ENCODE data around the gene ORM1. TPM values are rescaled to one million over a fixed set of nuclear protein-coding genes. Genes with fewer than 3 reads are reported as not detected.

The ORM1 gene
- total and polyA plus RNA-seq, 2 donors (not counting 1 experiment from before 2014, with no cell fraction given): not detected

DNA sequence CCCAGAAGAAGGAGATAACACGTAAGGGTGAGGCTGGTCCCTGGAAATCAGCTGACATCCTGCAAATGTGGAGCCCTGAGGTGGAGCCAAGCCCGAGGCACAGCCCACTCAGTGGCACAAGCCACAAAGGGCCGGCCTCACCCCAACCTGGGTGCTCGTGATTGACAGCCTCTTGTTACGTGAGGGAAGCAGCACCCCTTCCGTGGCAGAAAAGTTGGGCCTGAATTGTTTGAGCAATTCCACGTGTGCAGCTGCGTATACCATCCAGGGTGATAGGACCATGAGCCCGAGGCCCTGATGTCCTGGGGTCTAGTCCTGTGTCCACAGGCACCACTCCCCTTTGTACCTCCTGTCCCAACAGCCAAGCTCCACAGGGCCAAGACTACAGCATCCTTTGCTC lies 11.6 kb downstream of the ORM1 start:
- DNase-seq (ENCODE audit: low read depth in 2 of 2): no peak
- Histone ChIP-seq H3K27me3 (ENCODE audit: control insufficient read depth, insufficient read depth, low read length) (no peaks in the 10 kb centered on the region), H3K4me1 (ENCODE audit: control insufficient read depth, extremely low read depth, insufficient read depth, low read length) (no peaks in the 10 kb centered on the region), H3K79me2 (ENCODE audit: control insufficient read depth, insufficient read depth, low read length) (no peaks in the 10 kb centered on the region), H3K36me3 (ENCODE audit: control insufficient read depth, insufficient read depth, low read length) (peaks cover 9% of the 10 kb centered on the region), H3K4me3 (replicated peaks in 1 of 4; ENCODE audit: control extremely low read depth in 1 of 4, insufficient read depth in 1 of 4, low read depth in 3 of 4, low read length in 4 of 4) (no peak overlapping the region), H3K9me3 (ENCODE audit: control insufficient read depth, insufficient read depth, low read depth, low read length) (no peaks in the 10 kb centered on the region), H2AFZ (ENCODE audit: low read length) (no peak overlapping the region), H3K4me2 (ENCODE audit: extremely low read depth, insufficient read depth, low read length) (no peak overlapping the region), H4K20me1 (ENCODE audit: control insufficient read depth, extremely low read depth, insufficient read depth, low read length) (no peaks in the 10 kb centered on the region), H3K9ac (ENCODE audit: insufficient read depth, low read length) (no peak overlapping the region), H3K27ac (ENCODE audit: insufficient read depth, low read length) (no peak overlapping the region)
- no peak for TF ChIP-seq EZH2 (IDR thresholded peaks at IDR 0.05; ENCODE audit: low read length, missing control alignments)
- TF ChIP-seq, protein P1, sequence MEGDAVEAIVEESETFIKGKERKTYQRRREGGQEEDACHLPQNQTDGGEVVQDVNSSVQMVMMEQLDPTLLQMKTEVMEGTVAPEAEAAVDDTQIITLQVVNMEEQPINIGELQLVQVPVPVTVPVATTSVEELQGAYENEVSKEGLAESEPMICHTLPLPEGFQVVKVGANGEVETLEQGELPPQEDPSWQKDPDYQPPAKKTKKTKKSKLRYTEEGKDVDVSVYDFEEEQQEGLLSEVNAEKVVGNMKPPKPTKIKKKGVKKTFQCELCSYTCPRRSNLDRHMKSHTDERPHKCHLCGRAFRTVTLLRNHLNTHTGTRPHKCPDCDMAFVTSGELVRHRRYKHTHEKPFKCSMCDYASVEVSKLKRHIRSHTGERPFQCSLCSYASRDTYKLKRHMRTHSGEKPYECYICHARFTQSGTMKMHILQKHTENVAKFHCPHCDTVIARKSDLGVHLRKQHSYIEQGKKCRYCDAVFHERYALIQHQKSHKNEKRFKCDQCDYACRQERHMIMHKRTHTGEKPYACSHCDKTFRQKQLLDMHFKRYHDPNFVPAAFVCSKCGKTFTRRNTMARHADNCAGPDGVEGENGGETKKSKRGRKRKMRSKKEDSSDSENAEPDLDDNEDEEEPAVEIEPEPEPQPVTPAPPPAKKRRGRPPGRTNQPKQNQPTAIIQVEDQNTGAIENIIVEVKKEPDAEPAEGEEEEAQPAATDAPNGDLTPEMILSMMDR (conservative IDR thresholded peaks at IDR 0.05 in 1 of 2, IDR thresholded peaks at IDR 0.05 in 1 of 2; ENCODE audit: low read depth in 1 of 2, low read length in 2 of 2): no peak

DNA sequence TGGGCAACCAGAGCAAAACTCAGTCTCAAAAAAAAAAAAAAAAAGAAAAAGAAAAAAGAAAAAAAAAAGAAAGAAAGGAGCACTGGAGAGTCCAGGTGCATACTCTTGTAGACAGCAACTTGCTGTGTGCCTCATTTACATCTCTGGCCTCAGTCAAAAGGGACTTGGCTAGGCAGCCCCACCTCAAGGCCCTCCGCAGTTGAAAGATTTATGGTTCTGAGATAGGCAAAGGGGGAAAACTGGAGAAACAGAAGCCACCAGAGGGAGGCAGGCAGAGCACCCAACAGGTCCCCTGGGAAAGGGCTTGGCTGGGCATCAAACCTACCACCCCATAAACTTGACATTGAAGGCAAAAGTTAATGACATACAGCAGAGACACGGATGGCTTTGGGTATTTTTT lies 12.8 kb downstream of the ORM1 start:
- no peak for DNase-seq (ENCODE audit: low read depth in 2 of 2)
- no peak overlapping the region for H3K4me3 ChIP-seq (replicated peaks in 1 of 4; ENCODE audit: control extremely low read depth in 1 of 4, insufficient read depth in 1 of 4, low read depth in 3 of 4, low read length in 4 of 4)
- H3K9me3 ChIP-seq (ENCODE audit: control insufficient read depth, insufficient read depth, low read depth, low read length): no peaks in the 10 kb centered on the region
- H3K4me2 ChIP-seq (ENCODE audit: extremely low read depth, insufficient read depth, low read length): no peak overlapping the region
- no peak for TF ChIP-seq EZH2 (IDR thresholded peaks at IDR 0.05; ENCODE audit: low read length, missing control alignments)
- TF ChIP-seq, protein P1 (conservative IDR thresholded peaks at IDR 0.05 in 1 of 2, IDR thresholded peaks at IDR 0.05 in 1 of 2; ENCODE audit: low read depth in 1 of 2, low read length in 2 of 2): no peak
- no peaks in the 10 kb centered on the region for H3K27me3 ChIP-seq (ENCODE audit: control insufficient read depth, insufficient read depth, low read length)
- no peak overlapping the region for H3K27ac ChIP-seq (ENCODE audit: insufficient read depth, low read length)
- no peaks in the 10 kb centered on the region for H4K20me1 ChIP-seq (ENCODE audit: control insufficient read depth, extremely low read depth, insufficient read depth, low read length)
- no peak overlapping the region for H3K9ac ChIP-seq (ENCODE audit: insufficient read depth, low read length)
- H3K4me1 ChIP-seq (ENCODE audit: control insufficient read depth, extremely low read depth, insufficient read depth, low read length): no peaks in the 10 kb centered on the region
- peaks cover 9% of the 10 kb centered on the region for H3K36me3 ChIP-seq (ENCODE audit: control insufficient read depth, insufficient read depth, low read length)
- H2AFZ ChIP-seq (ENCODE audit: low read length): no peak overlapping the region
- H3K79me2 ChIP-seq (ENCODE audit: control insufficient read depth, insufficient read depth, low read length): no peaks in the 10 kb centered on the region

DNA sequence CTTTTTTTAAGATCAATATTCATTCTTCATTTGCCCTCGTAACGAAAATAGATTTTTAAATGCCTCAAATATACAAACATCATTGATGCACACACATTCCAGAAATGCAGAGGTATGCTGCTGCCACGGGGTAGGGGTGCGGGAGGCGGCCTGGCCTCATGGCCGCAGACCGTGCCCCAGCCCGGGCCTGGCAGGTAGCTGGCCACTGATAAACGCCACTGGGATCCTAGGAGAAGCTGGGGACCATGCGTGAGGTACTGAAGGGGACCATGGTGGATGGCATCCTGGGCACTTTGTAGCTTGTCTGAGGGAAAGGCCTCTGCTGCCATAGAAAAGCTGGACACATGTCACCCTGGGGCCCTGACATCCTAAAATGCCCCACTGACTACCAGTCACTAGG lies 13.3 kb downstream of the ORM1 start:
- Histone ChIP-seq H4K20me1 (ENCODE audit: control insufficient read depth, extremely low read depth, insufficient read depth, low read length) (no peaks in the 10 kb centered on the region), H3K27ac (ENCODE audit: insufficient read depth, low read length) (no peak overlapping the region), H3K27me3 (ENCODE audit: control insufficient read depth, insufficient read depth, low read length) (no peaks in the 10 kb centered on the region), H3K36me3 (ENCODE audit: control insufficient read depth, insufficient read depth, low read length) (peaks cover 9% of the 10 kb centered on the region), H3K79me2 (ENCODE audit: control insufficient read depth, insufficient read depth, low read length) (no peaks in the 10 kb centered on the region), H3K9ac (ENCODE audit: insufficient read depth, low read length) (no peak overlapping the region), H3K9me3 (ENCODE audit: control insufficient read depth, insufficient read depth, low read depth, low read length) (no peaks in the 10 kb centered on the region), H2AFZ (ENCODE audit: low read length) (no peak overlapping the region), H3K4me3 (replicated peaks in 1 of 4; ENCODE audit: control extremely low read depth in 1 of 4, insufficient read depth in 1 of 4, low read depth in 3 of 4, low read length in 4 of 4) (no peak overlapping the region), H3K4me2 (ENCODE audit: extremely low read depth, insufficient read depth, low read length) (no peak overlapping the region), H3K4me1 (ENCODE audit: control insufficient read depth, extremely low read depth, insufficient read depth, low read length) (no peaks in the 10 kb centered on the region)
- TF ChIP-seq EZH2 (IDR thresholded peaks at IDR 0.05; ENCODE audit: low read length, missing control alignments): no peak
- DNase-seq (ENCODE audit: low read depth in 2 of 2): no peak
